ENCODE data around the gene AMFR. TPM values are rescaled to one million over a fixed set of nuclear protein-coding genes. Genes with fewer than 3 reads are reported as not detected.
"Not testable (repeated sequence)": the region's sequence is repeated elsewhere in the genome, so short reads cannot be mapped to it uniquely, and the experiment has no call there.

Gene AMFR
- total RNA-seq, 2 experiments from 2014 or later: 48.8 to 51.0 TPM

GRCh38 chr16:56401482-56401881 is 23.9 kb downstream of the AMFR start:
- peaks cover 2% of the 10 kb centered on the region for H3K4me1 Mint-ChIP-seq
- CTCF ChIA-PET: interaction anchor here (1.2 kb wide), 2 partner anchors 14 to 45 kb away, joined by 3 to 6 read pairs; no protein-coding TSS in a partner anchor
- no peaks in the 10 kb centered on the region for H3K27me3 Mint-ChIP-seq
- no peak overlapping the region for H3K27ac Mint-ChIP-seq
- H3K36me3 Mint-ChIP-seq (ENCODE audit: low read depth): peaks cover 47% of the 10 kb centered on the region
- H3K4me3 Mint-ChIP-seq: no peak overlapping the region
- no peaks in the 10 kb centered on the region for H3K9me3 Mint-ChIP-seq
- no peak for DNase-seq
- POLR2A ChIA-PET: no interaction called here

GRCh38 chr16:56400458-56400857 is 24.9 kb downstream of the AMFR start:
- Mint-ChIP-seq H3K27ac (no peak overlapping the region), H3K36me3 (ENCODE audit: low read depth) (peaks cover 52% of the 10 kb centered on the region), H3K9me3 (no peaks in the 10 kb centered on the region), H3K27me3 (no peaks in the 10 kb centered on the region), H3K4me3 (no peak overlapping the region), H3K4me1 (peaks cover 2% of the 10 kb centered on the region)
- DNase-seq: no peak
- POLR2A ChIA-PET: no interaction called here
- CTCF ChIA-PET: interaction anchor here (0.9 to 1.3 kb wide), 3 partner anchors 13 to 200 kb away, joined by 3 to 4 read pairs (median 3); partner anchors contain the start of genes NUDT21 and OGFOD1

- Mint-ChIP-seq H3K9me3 (no peaks in the 10 kb centered on the region), H3K27ac (no peak overlapping the region), H3K4me1 (no peaks in the 10 kb centered on the region), H3K27me3 (no peaks in the 10 kb centered on the region), H3K4me3 (no peak overlapping the region), H3K36me3 (ENCODE audit: low read depth) (peaks cover 49% of the 10 kb centered on the region)
- POLR2A ChIA-PET: no interaction called here
- CTCF ChIA-PET: interaction anchor here (1.3 kb wide), 1 partner anchor 52 kb away, joined by 3 read pairs; the partner anchor contains the start of genes NUDT21 and OGFOD1
- DNase-seq: no peak
Measured at GRCh38 chr16:56399486-56399885, 25.9 kb downstream of the AMFR start.

- no peak overlapping the region for H3K4me3 Mint-ChIP-seq
- no peak for DNase-seq
- H3K27me3 Mint-ChIP-seq: no peaks in the 10 kb centered on the region
- POLR2A ChIA-PET: no interaction called here
- H3K27ac Mint-ChIP-seq: no peak overlapping the region
- CTCF ChIA-PET: no interaction called here
- H3K36me3 Mint-ChIP-seq (ENCODE audit: low read depth): peaks cover 51% of the 10 kb centered on the region
- H3K4me1 Mint-ChIP-seq: peaks cover under 1% of the 10 kb centered on the region
- H3K9me3 Mint-ChIP-seq: no peaks in the 10 kb centered on the region
Measured at GRCh38 chr16:56399047-56399446, 26.3 kb downstream of the AMFR start.

- POLR2A ChIA-PET, DNase-seq, H3K27me3 Mint-ChIP-seq, CTCF ChIA-PET, H3K27ac Mint-ChIP-seq, H3K9me3 Mint-ChIP-seq, H3K4me1 Mint-ChIP-seq, H3K4me3 Mint-ChIP-seq: not testable (repeated sequence)
- peaks cover 50% of the 10 kb centered on the region for H3K36me3 Mint-ChIP-seq (ENCODE audit: low read depth)
Measured at GRCh38 chr16:56396724-56397123, 28.6 kb downstream of the AMFR start.

GRCh38 chr16:56389554-56389953 is 35.8 kb downstream of the AMFR start:
- DNase-seq: no peak
- POLR2A ChIA-PET: no interaction called here
- Mint-ChIP-seq H3K27ac (no peak overlapping the region), H3K36me3 (ENCODE audit: low read depth) (peaks cover 62% of the 10 kb centered on the region), H3K27me3 (no peaks in the 10 kb centered on the region), H3K9me3 (no peaks in the 10 kb centered on the region), H3K4me1 (peaks cover 5% of the 10 kb centered on the region), H3K4me3 (no peak overlapping the region)
- CTCF ChIA-PET: no interaction called here

- Mint-ChIP-seq H3K36me3 (ENCODE audit: low read depth) (peaks cover 69% of the 10 kb centered on the region), H3K4me1 (no peaks in the 10 kb centered on the region), H3K27ac (no peak overlapping the region), H3K27me3 (no peaks in the 10 kb centered on the region), H3K9me3 (no peaks in the 10 kb centered on the region), H3K4me3 (no peak overlapping the region)
- ChIA-PET POLR2A (no interaction called here), CTCF (interaction anchor here (1.0 to 1.2 kb wide), 2 partner anchors 13 to 32 kb away, joined by 3 read pairs; no protein-coding TSS in a partner anchor)
- DNase-seq: no peak
Measured at GRCh38 chr16:56388209-56388608, 37.1 kb downstream of the AMFR start.

GRCh38 chr16:56387396-56387795 is 37.9 kb downstream of the AMFR start:
- H3K27ac Mint-ChIP-seq: no peak overlapping the region
- no peaks in the 10 kb centered on the region for H3K4me1 Mint-ChIP-seq
- H3K36me3 Mint-ChIP-seq (ENCODE audit: low read depth): peaks cover 73% of the 10 kb centered on the region
- ChIA-PET CTCF (interaction anchor here (1.0 to 1.2 kb wide), 2 partner anchors 13 to 31 kb away, joined by 3 read pairs; no protein-coding TSS in a partner anchor), POLR2A (no interaction called here)
- no peak overlapping the region for H3K4me3 Mint-ChIP-seq
- H3K27me3 Mint-ChIP-seq: no peaks in the 10 kb centered on the region
- DNase-seq: no peak
- H3K9me3 Mint-ChIP-seq: no peaks in the 10 kb centered on the region

GRCh38 chr16:56384074-56384721 is 41.1 kb downstream of the AMFR start:
- Mint-ChIP-seq H3K27ac (no peak overlapping the region), H3K27me3 (no peaks in the 10 kb centered on the region), H3K36me3 (ENCODE audit: low read depth) (peaks cover 79% of the 10 kb centered on the region), H3K9me3 (peaks cover 16% of the 10 kb centered on the region), H3K4me1 (no peaks in the 10 kb centered on the region), H3K4me3 (no peak overlapping the region)
- CTCF ChIA-PET: no interaction called here
- POLR2A ChIA-PET: no interaction called here
- no peak for DNase-seq

GRCh38 chr16:56382901-56383355 is 42.4 kb downstream of the AMFR start:
- H3K4me3 Mint-ChIP-seq: no peak overlapping the region
- POLR2A ChIA-PET: no interaction called here
- no peak for DNase-seq
- no peaks in the 10 kb centered on the region for H3K27me3 Mint-ChIP-seq
- H3K27ac Mint-ChIP-seq: no peak overlapping the region
- H3K36me3 Mint-ChIP-seq (ENCODE audit: low read depth): peaks cover 84% of the 10 kb centered on the region
- peaks cover 16% of the 10 kb centered on the region for H3K9me3 Mint-ChIP-seq
- CTCF ChIA-PET: interaction anchor here (0.6 kb wide), 1 partner anchor 468 kb away, joined by 7 read pairs; no protein-coding TSS in a partner anchor
- no peaks in the 10 kb centered on the region for H3K4me1 Mint-ChIP-seq

GRCh38 chr16:56382459-56382858 is 42.9 kb downstream of the AMFR start:
- H3K4me3 Mint-ChIP-seq: no peak overlapping the region
- DNase-seq: no peak
- H3K27ac Mint-ChIP-seq: no peak overlapping the region
- ChIA-PET CTCF (interaction anchor here (0.6 kb wide), 1 partner anchor 45 kb away, joined by 4 read pairs; no protein-coding TSS in a partner anchor), POLR2A (no interaction called here)
- no peaks in the 10 kb centered on the region for H3K27me3 Mint-ChIP-seq
- no peaks in the 10 kb centered on the region for H3K4me1 Mint-ChIP-seq
- H3K36me3 Mint-ChIP-seq (ENCODE audit: low read depth): peaks cover 82% of the 10 kb centered on the region
- peaks cover 16% of the 10 kb centered on the region for H3K9me3 Mint-ChIP-seq

- H3K4me1 Mint-ChIP-seq, H3K27ac Mint-ChIP-seq, POLR2A ChIA-PET, H3K4me3 Mint-ChIP-seq, H3K27me3 Mint-ChIP-seq, CTCF ChIA-PET, DNase-seq: not testable (repeated sequence)
- Mint-ChIP-seq H3K36me3 (ENCODE audit: low read depth) (peaks cover 75% of the 10 kb centered on the region), H3K9me3 (peaks cover 16% of the 10 kb centered on the region)
Measured at GRCh38 chr16:56380778-56381485, 44.4 kb downstream of the AMFR start.

- Mint-ChIP-seq H3K36me3 (ENCODE audit: low read depth) (peaks cover 63% of the 10 kb centered on the region), H3K9me3 (peaks cover 16% of the 10 kb centered on the region)
- H3K4me3 Mint-ChIP-seq, H3K27me3 Mint-ChIP-seq, H3K4me1 Mint-ChIP-seq, POLR2A ChIA-PET, H3K27ac Mint-ChIP-seq, DNase-seq: not testable (repeated sequence)
- CTCF ChIA-PET: interaction anchor here (1.4 kb wide), 1 partner anchor 23 kb away, joined by 6 read pairs; no protein-coding TSS in a partner anchor
Measured at GRCh38 chr16:56379044-56379443, 46.3 kb downstream of the AMFR start.
